Measurements from ENCODE around the gene ANKRD11.

GRCh38 chr16:89278441-89279240 is 211.7 kb downstream of the ANKRD11 start:
- no peak for TF ChIP-seq CTCF (IDR thresholded peaks at IDR 0.05)
- TF ChIP-seq ZFX (IDR thresholded peaks at IDR 0.05; ENCODE audit: borderline replicate concordance), result no peak

All from 22Rv1 (cell line).